ENCODE measurements around the gene HSPA1L.

DNA sequence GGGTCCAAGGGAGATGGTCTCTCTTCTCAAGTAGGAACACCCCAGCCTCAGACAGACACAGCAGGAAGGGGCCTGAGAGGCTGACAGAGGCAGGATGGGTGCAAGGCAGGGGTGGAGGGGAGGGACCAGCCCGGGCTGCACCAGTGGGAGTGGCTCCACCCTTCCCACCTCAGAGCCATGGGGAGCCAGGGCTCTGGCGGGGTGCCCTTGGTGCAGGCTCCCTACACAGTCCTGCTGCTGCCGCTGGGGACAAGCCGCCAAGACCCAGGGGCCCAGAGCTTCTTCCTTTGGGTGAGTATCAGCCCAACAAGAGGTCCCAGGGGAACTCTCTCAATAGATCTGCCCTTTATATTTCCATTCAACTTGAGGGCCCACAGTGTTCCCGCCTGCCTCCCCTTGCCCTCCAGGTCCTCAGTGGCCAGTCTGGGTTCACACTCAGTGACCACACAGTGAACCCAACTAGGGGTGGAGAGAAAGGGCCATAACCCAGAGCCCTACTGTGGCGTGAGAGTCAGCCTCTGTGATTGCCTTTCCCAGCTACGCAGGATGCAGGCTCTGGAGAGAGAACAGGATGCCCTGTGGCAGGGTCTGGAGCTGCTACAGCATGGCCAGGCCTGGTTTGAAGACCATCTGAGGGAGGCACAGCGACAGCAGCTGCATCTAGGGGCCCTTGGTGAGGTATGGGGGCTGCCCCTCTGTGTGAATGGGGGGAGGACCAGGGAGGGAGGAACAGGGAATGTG is 52.0 kb downstream of the HSPA1L start:
- TF ChIP-seq ZEB2 (tag by site-specific recombination; IDR thresholded peaks at IDR 0.05) (no peak), ZBTB7A (tag by site-specific recombination; IDR thresholded peaks at IDR 0.05; ENCODE audit: low read depth) (no peak), ZNF24 (tag by site-specific recombination; IDR thresholded peaks at IDR 0.05) (no peak)
- TF ChIP-seq, protein P1, sequence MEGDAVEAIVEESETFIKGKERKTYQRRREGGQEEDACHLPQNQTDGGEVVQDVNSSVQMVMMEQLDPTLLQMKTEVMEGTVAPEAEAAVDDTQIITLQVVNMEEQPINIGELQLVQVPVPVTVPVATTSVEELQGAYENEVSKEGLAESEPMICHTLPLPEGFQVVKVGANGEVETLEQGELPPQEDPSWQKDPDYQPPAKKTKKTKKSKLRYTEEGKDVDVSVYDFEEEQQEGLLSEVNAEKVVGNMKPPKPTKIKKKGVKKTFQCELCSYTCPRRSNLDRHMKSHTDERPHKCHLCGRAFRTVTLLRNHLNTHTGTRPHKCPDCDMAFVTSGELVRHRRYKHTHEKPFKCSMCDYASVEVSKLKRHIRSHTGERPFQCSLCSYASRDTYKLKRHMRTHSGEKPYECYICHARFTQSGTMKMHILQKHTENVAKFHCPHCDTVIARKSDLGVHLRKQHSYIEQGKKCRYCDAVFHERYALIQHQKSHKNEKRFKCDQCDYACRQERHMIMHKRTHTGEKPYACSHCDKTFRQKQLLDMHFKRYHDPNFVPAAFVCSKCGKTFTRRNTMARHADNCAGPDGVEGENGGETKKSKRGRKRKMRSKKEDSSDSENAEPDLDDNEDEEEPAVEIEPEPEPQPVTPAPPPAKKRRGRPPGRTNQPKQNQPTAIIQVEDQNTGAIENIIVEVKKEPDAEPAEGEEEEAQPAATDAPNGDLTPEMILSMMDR (tag by site-specific recombination; IDR thresholded peaks at IDR 0.05): no peak

Data from HEK293 (cell line).